ENCODE data around the gene CSPG5. TPM values are rescaled to one million over a fixed set of nuclear protein-coding genes. Genes with fewer than 3 reads are reported as not detected.

The CSPG5 gene
- total and polyA plus RNA-seq, 8 donors = 0.08 to 0.40 (median 0.19) TPM

DNA sequence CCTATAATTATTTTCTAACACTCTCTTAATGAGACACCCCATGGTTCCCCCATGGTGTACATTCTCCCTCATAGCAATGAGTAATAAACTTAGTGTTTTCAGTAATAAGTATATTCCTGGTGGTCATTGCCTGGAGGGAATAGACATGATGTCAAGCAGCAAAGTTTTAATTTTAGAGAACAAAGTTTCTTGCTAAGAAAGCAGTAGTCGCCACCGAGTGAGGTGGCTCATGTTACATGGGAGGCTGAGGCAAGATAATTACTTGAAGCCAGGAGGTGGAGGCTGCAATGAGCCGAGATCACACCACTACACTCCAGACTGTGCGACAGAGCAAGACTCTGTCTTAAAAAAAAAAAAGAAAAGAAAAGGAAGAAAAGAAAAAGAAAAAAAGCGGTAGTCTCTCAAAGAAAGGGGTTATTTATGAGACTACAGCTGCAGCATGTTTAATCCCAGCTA is 62.8 kb downstream of the CSPG5 start:
- H3K27me3 ChIP-seq = no peaks in the 10 kb centered on the region
- FAIRE-seq (no peak), ATAC-seq (no peak), DNase-seq (no peak)
- no peak overlapping the region for H3K27ac ChIP-seq
- 56 to 58% methylated on average over 5 of the region's 5 CpGs for WGBS, 2 donors
- H3K9me3 ChIP-seq = no peaks in the 10 kb centered on the region
- no peaks in the 10 kb centered on the region for H3K36me3 ChIP-seq
- peaks cover 0 to 14% (median 6%) of the 10 kb centered on the region in 3 donors for H3K4me1 ChIP-seq
- no peak overlapping the region for H3K4me3 ChIP-seq
- intact Hi-C loops (cut with DNase I) = no loop called here
- TF ChIP-seq, protein P1, sequence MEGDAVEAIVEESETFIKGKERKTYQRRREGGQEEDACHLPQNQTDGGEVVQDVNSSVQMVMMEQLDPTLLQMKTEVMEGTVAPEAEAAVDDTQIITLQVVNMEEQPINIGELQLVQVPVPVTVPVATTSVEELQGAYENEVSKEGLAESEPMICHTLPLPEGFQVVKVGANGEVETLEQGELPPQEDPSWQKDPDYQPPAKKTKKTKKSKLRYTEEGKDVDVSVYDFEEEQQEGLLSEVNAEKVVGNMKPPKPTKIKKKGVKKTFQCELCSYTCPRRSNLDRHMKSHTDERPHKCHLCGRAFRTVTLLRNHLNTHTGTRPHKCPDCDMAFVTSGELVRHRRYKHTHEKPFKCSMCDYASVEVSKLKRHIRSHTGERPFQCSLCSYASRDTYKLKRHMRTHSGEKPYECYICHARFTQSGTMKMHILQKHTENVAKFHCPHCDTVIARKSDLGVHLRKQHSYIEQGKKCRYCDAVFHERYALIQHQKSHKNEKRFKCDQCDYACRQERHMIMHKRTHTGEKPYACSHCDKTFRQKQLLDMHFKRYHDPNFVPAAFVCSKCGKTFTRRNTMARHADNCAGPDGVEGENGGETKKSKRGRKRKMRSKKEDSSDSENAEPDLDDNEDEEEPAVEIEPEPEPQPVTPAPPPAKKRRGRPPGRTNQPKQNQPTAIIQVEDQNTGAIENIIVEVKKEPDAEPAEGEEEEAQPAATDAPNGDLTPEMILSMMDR (IDR thresholded peaks at IDR 0.05) = no peak

- peak overlapping the region in 2 of 4 donors; percentile 85 to 90 for H3K27ac ChIP-seq
- FAIRE-seq (no peak), DNase-seq (peak in 2 of 6 donors; percentile 22 to 31), ATAC-seq (no peak)
- H3K27me3 ChIP-seq = no peaks in the 10 kb centered on the region
- TF ChIP-seq, protein P1 (IDR thresholded peaks at IDR 0.05) = no peak
- intact Hi-C loops (cut with DNase I) = no loop called here
- H3K4me3 ChIP-seq = no peak overlapping the region
- H3K9me3 ChIP-seq = no peaks in the 10 kb centered on the region
- H3K4me1 ChIP-seq = peaks cover 0 to 14% (median 6%) of the 10 kb centered on the region in 3 donors
- H3K36me3 ChIP-seq = no peaks in the 10 kb centered on the region
- WGBS, 2 donors = 9 to 13% methylated on average over 5 of the region's 5 CpGs
These were observed 63.6 kb downstream of the CSPG5 start for GRCh38 chr3:47515100-47515499.

DNA sequence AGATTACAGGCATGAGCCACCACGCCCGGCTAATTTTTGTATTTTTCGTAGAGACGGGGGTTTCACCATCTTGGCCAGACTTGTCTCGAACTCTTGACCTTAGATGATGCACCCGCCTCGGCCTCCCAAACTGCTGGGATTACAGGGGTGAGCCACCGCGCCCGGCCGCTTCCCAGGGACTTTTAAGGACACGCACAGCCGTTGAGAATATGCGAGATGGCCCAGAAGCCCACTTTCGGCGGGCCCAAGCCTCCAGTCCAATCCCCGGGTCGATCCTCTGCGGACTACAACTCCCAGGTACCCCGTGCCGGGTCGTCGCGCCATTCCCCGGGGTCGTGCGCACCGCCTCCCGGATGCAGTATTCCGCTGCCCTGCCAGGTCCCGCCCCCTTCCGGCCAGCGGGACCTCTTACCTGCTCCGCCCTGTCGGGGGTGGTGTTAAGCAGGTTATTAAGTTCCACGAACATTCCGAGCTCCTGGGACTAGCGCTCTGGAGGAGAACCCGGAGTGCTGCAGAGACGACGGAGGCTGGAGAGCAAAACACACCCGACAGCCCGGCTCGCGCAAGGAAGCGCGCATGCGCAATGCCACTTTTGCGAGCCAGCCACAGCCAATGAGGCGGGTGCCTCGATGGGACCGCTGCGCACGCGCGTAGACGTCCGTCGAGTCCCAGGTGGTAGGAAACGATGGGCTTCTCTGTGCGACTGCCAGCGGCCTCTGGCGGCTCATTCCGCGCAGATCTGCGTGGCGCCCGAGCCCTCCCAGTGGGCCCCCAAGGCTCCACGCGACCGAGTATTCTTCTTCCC is 65.3 kb downstream of the CSPG5 start, which contains the start of gene ELP6:
Gene ELP6, minus strand, starts transcription at position 588 of the 805 bp plus-strand sequence. Its CDS starts 122 bp downstream, at position 466.
- Histone ChIP-seq H3K4me1 (peaks cover 0 to 14% (median 6%) of the 10 kb centered on the region in 3 donors), H3K27ac (peak within 1 kb of the TSS; percentile 70 to 90 (median 86)), H3K9me3 (no peaks in the 10 kb centered on the region), H3K27me3 (no peaks in the 10 kb centered on the region), H3K36me3 (no peaks in the 10 kb centered on the region), H3K4me3 (peak within 1 kb of the TSS; percentile 49 to 86 (median 60))
- peak; percentile 97 to 100 (median 98) for ATAC-seq
- TF ChIP-seq, protein P1 (IDR thresholded peaks at IDR 0.05) = peak in 3 of 4 donors; percentile 9 to 26 (median 10)
- intact Hi-C loops (cut with DNase I) = no loop called here
- FAIRE-seq = peak; percentile 23
- 0 to 1% methylated on average over 71 of the region's 71 CpGs for WGBS, 2 donors
- peak; percentile 96 to 99 (median 97) for DNase-seq

DNA sequence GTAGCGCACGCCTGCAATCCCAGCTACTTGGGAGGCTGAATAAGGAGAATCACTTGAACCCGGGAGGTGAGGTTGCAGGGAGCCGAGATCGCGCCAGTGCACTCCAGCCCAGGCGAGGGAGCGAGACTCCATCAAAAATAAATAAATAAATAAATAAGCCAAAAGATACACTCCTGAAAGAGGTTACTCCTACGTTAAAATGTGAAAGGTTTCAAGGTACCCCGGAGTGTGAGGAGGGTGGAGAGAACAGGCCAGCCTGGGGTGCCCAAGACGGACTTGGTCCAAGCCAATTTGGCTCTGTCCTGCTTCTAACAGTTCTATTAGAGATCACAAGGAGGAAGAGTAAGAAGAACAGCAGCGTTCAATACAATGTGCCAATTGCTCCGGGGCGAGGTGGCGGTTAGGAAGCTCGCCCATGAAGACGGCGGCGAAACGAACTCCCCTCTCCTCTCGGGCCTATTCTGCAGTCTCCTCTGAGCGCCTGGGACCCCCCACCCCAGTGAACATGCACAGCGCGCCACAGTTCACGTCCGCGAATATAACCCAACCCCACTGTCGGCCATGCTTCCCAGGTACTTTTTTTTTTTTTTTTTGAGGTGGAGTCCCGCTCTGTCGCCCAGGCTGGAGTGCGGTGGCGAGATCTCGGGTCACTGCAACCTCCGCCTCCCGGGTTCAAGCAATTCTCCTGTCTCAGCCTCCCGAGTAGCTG is 66.1 kb downstream of the CSPG5 start:
- DNase-seq = peak; percentile 23 to 60 (median 40)
- intact Hi-C loops (cut with DNase I) = no loop called here
- Histone ChIP-seq H3K4me1 (peaks cover 0 to 14% (median 6%) of the 10 kb centered on the region in 3 donors), H3K4me3 (peak overlapping the region; percentile 49 to 86 (median 60)), H3K27ac (peak overlapping the region; percentile 70 to 90 (median 86)), H3K36me3 (no peaks in the 10 kb centered on the region), H3K9me3 (no peaks in the 10 kb centered on the region), H3K27me3 (no peaks in the 10 kb centered on the region)
- TF ChIP-seq, protein P1 (IDR thresholded peaks at IDR 0.05) = no peak
- FAIRE-seq = no peak
- 16 to 18% methylated on average over 36 of the region's 36 CpGs for WGBS, 2 donors
- ATAC-seq = peak; percentile 9 to 25 (median 21)

Other genes with a start within 250 kb of the CSPG5 start
- gene PTPN23, start 197.8 kb downstream of the CSPG5 start, total RNA-seq = 10 to 100 TPM; 14.2 to 28.4 (median 20.9) TPM
- gene PTPN23, start 197.8 kb downstream of the CSPG5 start, polyA plus RNA-seq = 10 to 100 TPM; 20.2 to 40.8 TPM
- gene SCAP, start 102.9 kb downstream of the CSPG5 start, total RNA-seq = 10 to 100 TPM; 29.0 to 47.9 (median 36.3) TPM
- gene SCAP, start 102.9 kb downstream of the CSPG5 start, polyA plus RNA-seq = 10 to 100 TPM; 48.8 to 59.5 TPM
- gene ELP6, start 65.2 kb downstream of the CSPG5 start, total RNA-seq = 10 to 100 TPM in 3 of 6 donors, 1 to 10 TPM in 3; 7.4 to 12.8 (median 9.9) TPM
- 10 to 100 TPM; 19.5 to 25.6 TPM for gene ELP6, start 65.2 kb downstream of the CSPG5 start, polyA plus RNA-seq
- 10 to 100 TPM; 41.8 to 58.7 (median 45.8) TPM for gene SMARCC1, start 203.0 kb upstream of the CSPG5 start, total RNA-seq
- 1 to 10 TPM; 9.0 to 9.6 TPM for gene SMARCC1, start 203.0 kb upstream of the CSPG5 start, polyA plus RNA-seq
- 10 to 100 TPM; 19.7 to 33.0 (median 23.1) TPM for gene DHX30, start 224.3 kb upstream of the CSPG5 start, total RNA-seq
- 10 to 100 TPM; 39.6 to 53.8 TPM for gene DHX30, start 224.3 kb upstream of the CSPG5 start, polyA plus RNA-seq